Effector memory CD4-positive, alpha-beta T cell (primary cell): ENCODE data around the gene TPRA1.
A peak's percentile ranks its signal among the peaks of the same experiment; 100 is the strongest.

Experiments
- DNase-seq, 3 donors: peaks; one replicate each; pipeline ENCODE4 v3.0.0-alpha.2; 2020
- H3K27ac ChIP-seq: 2 replicates; pipeline ENCODE4 v1.7.0; 2013; ENCODE audit warnings: mild to moderate bottlenecking, low read length, moderate library complexity; ENCODE audit not compliant: insufficient read depth, poor library complexity, severe bottlenecking
- H3K27me3 ChIP-seq: replicated peaks from 2 replicates; pipeline ENCODE4 v1.7.0; 2013; ENCODE audit warnings: mild to moderate bottlenecking, low read length; ENCODE audit not compliant: insufficient read depth, control insufficient read depth, poor library complexity, severe bottlenecking
- H3K36me3 ChIP-seq: 2 replicates; pipeline ENCODE4 v1.7.0; 2013; ENCODE audit warnings: mild to moderate bottlenecking, low read length, moderate library complexity; ENCODE audit not compliant: control insufficient read depth, insufficient read depth
- H3K4me1 ChIP-seq: 2 replicates; pipeline ENCODE4 v1.7.0; 2013; ENCODE audit warnings: low read length, mild to moderate bottlenecking; ENCODE audit not compliant: control insufficient read depth, insufficient read depth, poor library complexity, severe bottlenecking
- H3K4me3 ChIP-seq: 2 replicates; pipeline ENCODE4 v1.7.0; 2013; ENCODE audit warnings: low read length, low read depth, mild to moderate bottlenecking; ENCODE audit not compliant: insufficient read depth, poor library complexity, severe bottlenecking
- H3K9me3 ChIP-seq: 2 replicates; pipeline ENCODE4 v1.7.0; 2013; ENCODE audit warnings: mild to moderate bottlenecking, low read length, moderate library complexity; ENCODE audit not compliant: control insufficient read depth

Gene TPRA1

GRCh38 chr3:127593178-127593577, 2.6 kb upstream of the TPRA1 start:
- Histone ChIP-seq H3K4me3 (no peak overlapping the region), H3K36me3 (no peaks in the 10 kb centered on the region), H3K9me3 (no peaks in the 10 kb centered on the region), H3K4me1 (peaks cover 19% of the 10 kb centered on the region), H3K27ac (no peak overlapping the region), H3K27me3 (no peaks in the 10 kb centered on the region)
- DNase-seq, result no peak

- H3K4me1 ChIP-seq, result peaks cover 21% of the 10 kb centered on the region
- no peaks in the 10 kb centered on the region for H3K36me3 ChIP-seq
- H3K27ac ChIP-seq, result peak overlapping the region; percentile 70
- no peaks in the 10 kb centered on the region for H3K27me3 ChIP-seq
- no peaks in the 10 kb centered on the region for H3K9me3 ChIP-seq
- H3K4me3 ChIP-seq, result peak overlapping the region; percentile 78
- DNase-seq, result no peak
Observed at GRCh38 chr3:127590282-127590592, 296 bp downstream of the TPRA1 start.

GRCh38 chr3:127589600-127590281, 792 bp downstream of the TPRA1 start:
- Histone ChIP-seq H3K36me3 (no peaks in the 10 kb centered on the region), H3K27ac (peak overlapping the region; percentile 70), H3K9me3 (no peaks in the 10 kb centered on the region), H3K27me3 (no peaks in the 10 kb centered on the region), H3K4me1 (peaks cover 21% of the 10 kb centered on the region), H3K4me3 (peak overlapping the region; percentile 78)
- DNase-seq, result no peak

GRCh38 chr3:127588806-127589577, 1.5 kb downstream of the TPRA1 start:
- Histone ChIP-seq H3K9me3 (no peaks in the 10 kb centered on the region), H3K4me1 (peaks cover 21% of the 10 kb centered on the region), H3K36me3 (no peaks in the 10 kb centered on the region), H3K4me3 (peak overlapping the region; percentile 78), H3K27me3 (no peaks in the 10 kb centered on the region), H3K27ac (peak overlapping the region; percentile 70)
- no peak for DNase-seq

GRCh38 chr3:127587876-127588275, 2.7 kb downstream of the TPRA1 start:
- peaks cover 21% of the 10 kb centered on the region for H3K4me1 ChIP-seq
- DNase-seq, result no peak
- H3K4me3 ChIP-seq, result no peak overlapping the region
- H3K36me3 ChIP-seq, result no peaks in the 10 kb centered on the region
- H3K9me3 ChIP-seq, result no peaks in the 10 kb centered on the region
- no peak overlapping the region for H3K27ac ChIP-seq
- H3K27me3 ChIP-seq, result no peaks in the 10 kb centered on the region

GRCh38 chr3:127585813-127586413, 4.6 kb downstream of the TPRA1 start:
- no peaks in the 10 kb centered on the region for H3K9me3 ChIP-seq
- no peaks in the 10 kb centered on the region for H3K27me3 ChIP-seq
- H3K27ac ChIP-seq, result no peak overlapping the region
- no peak overlapping the region for H3K4me3 ChIP-seq
- peaks cover 16% of the 10 kb centered on the region for H3K4me1 ChIP-seq
- no peaks in the 10 kb centered on the region for H3K36me3 ChIP-seq
- no peak for DNase-seq

GRCh38 chr3:127585163-127585812, 5.2 kb downstream of the TPRA1 start:
- DNase-seq, result no peak
- H3K27ac ChIP-seq, result no peak overlapping the region

GRCh38 chr3:127584734-127585133, 5.8 kb downstream of the TPRA1 start:
- no peak for DNase-seq
- no peak overlapping the region for H3K27ac ChIP-seq
- no peaks in the 10 kb centered on the region for H3K36me3 ChIP-seq
- no peaks in the 10 kb centered on the region for H3K27me3 ChIP-seq
- no peaks in the 10 kb centered on the region for H3K9me3 ChIP-seq
- no peak overlapping the region for H3K4me3 ChIP-seq
- peaks cover 15% of the 10 kb centered on the region for H3K4me1 ChIP-seq

More at GRCh38 chr3:127585163-127585812, 5.2 kb downstream of the TPRA1 start:
- Histone ChIP-seq H3K36me3 (no peaks in the 10 kb centered on the region), H3K9me3 (no peaks in the 10 kb centered on the region), H3K4me3 (no peak overlapping the region), H3K27me3 (no peaks in the 10 kb centered on the region), H3K4me1 (peaks cover 16% of the 10 kb centered on the region)

GRCh38 chr3:127580327-127581060, 10.0 kb downstream of the TPRA1 start:
- DNase-seq, result no peak
- Histone ChIP-seq H3K4me3 (no peak overlapping the region), H3K36me3 (peaks cover 4% of the 10 kb centered on the region), H3K27ac (no peak overlapping the region), H3K9me3 (no peaks in the 10 kb centered on the region), H3K4me1 (peaks cover 3% of the 10 kb centered on the region), H3K27me3 (no peaks in the 10 kb centered on the region)
